Nephron progenitor cell (in vitro differentiated cells): ENCODE data around the gene CCDC171.

Experiments used
- DNase-seq: peaks from one replicate; pipeline ENCODE4 v3.0.0; 2021
- H3K27ac Mint-ChIP-seq: 2 replicates; pipeline ENCODE4 v1.8.0; 2021; ENCODE audit warnings: mild to moderate bottlenecking, moderate library complexity, mixed read lengths
- H3K27me3 Mint-ChIP-seq: 2 replicates; pipeline ENCODE4 v1.8.0; 2021; ENCODE audit warnings: mild to moderate bottlenecking, low read depth, mixed read lengths; ENCODE audit not compliant: poor library complexity
- H3K36me3 Mint-ChIP-seq: 2 replicates; pipeline ENCODE4 v1.8.0; 2021; ENCODE audit warnings: low read depth, mixed read lengths
- H3K4me1 Mint-ChIP-seq: 2 replicates; pipeline ENCODE4 v1.8.0; 2021; ENCODE audit warnings: mixed read lengths
- H3K4me3 Mint-ChIP-seq: 2 replicates; pipeline ENCODE4 v1.8.0; 2021; ENCODE audit warnings: mild to moderate bottlenecking, moderate library complexity, mixed read lengths
- H3K9me3 Mint-ChIP-seq: 2 replicates; pipeline ENCODE4 v1.8.0; 2021; ENCODE audit warnings: mild to moderate bottlenecking, moderate library complexity, mixed read lengths
- CTCF ChIP-seq: fragments of 200-600 bp; sonication (generic); IDR thresholded peaks from 2 replicates; pipeline ENCODE4 v1.5.0; 2021; ENCODE audit warnings: antibody characterized with exemption

Gene CCDC171

DNA sequence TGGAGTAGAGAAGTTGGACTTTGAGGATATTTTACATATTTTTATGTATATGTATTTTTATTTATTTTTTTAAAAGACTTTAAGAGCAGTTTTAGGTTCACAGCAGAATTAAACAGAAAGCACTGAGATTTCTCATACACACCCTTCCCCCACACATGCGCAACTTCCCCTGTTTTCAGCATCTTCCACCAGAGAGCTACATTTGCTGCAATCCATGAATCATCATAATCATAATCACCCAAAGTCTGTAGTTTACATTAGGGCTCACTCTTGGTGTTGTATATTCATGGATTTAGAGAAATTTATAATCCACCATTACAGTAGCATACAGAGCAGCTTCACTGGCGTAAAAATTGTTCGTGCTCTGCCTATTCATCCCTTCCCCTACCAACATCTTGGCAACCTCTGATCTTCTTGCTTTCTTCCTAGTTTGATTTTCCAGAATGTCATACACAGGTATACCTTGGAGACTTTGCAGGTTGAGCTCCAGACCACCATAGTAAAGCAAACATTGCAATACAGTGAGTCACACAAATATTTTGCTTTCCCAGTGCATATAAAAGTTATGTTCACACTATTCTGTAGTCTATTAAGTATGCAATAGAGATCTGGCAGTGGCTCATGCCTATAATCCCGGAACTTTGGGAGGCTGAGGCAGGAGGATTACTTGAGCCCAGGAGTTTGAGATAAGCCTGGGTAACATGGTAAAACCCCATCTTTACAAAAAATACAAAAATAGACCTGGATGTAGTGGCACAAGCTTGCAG lies 9.6 kb upstream of the CCDC171 start:
- no peak for DNase-seq
- Mint-ChIP-seq H3K27ac (no peak overlapping the region), H3K27me3 (peaks cover 6% of the 10 kb centered on the region), H3K4me3 (no peak overlapping the region), H3K9me3 (peaks cover 12% of the 10 kb centered on the region), H3K4me1 (peaks cover 9% of the 10 kb centered on the region), H3K36me3 (no peaks in the 10 kb centered on the region)
- TF ChIP-seq CTCF, result no peak

DNA sequence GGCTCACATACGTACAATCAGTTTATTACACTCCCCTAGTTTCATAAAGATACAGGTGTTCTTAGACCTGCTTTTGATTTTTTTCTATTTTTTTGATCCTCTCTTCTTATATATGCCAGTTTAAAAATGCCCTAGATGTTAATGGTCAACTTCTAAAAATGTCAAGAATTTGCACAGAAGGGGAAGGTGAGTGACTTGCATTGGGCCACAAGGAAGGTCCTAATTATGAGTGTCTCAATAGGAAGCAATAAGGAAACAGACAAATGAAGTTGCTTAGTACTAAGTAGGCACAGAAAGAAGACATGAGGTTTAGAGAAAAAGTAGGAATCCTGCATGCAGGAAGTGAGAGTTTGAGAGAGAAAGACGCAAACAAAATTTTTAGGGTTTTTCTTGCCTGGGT lies 3.2 kb upstream of the CCDC171 start:
- TF ChIP-seq CTCF, result no peak
- Mint-ChIP-seq H3K4me3 (no peak overlapping the region), H3K36me3 (no peaks in the 10 kb centered on the region), H3K27ac (no peak overlapping the region), H3K9me3 (no peaks in the 10 kb centered on the region), H3K27me3 (peaks cover 7% of the 10 kb centered on the region), H3K4me1 (peaks cover 17% of the 10 kb centered on the region)
- no peak for DNase-seq

DNA sequence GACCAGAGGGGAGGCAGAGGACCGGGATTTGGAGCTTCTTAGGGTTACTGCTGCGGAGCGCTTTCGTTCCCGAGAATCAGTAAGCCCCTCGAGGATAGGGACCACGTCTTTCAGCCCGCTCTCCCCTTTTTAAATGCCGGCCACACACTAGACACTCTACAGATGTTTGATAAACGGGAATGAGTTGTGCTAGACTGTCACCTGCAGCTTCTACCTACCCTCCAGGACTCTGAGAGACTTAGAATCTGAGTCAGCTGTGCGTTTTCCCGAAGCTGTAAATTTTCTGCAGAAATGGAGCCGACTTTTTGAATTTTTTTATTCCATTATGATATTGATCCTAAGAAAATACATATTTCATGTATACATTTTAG lies 670 bp downstream of the CCDC171 start:
- Mint-ChIP-seq H3K4me1 (peaks cover 17% of the 10 kb centered on the region), H3K27ac (peak overlapping the region; percentile 98), H3K9me3 (peaks cover 22% of the 10 kb centered on the region), H3K4me3 (peak overlapping the region; percentile 90), H3K36me3 (peaks cover 24% of the 10 kb centered on the region), H3K27me3 (peaks cover 5% of the 10 kb centered on the region)
- no peak for DNase-seq
- TF ChIP-seq CTCF, result no peak

- H3K27ac Mint-ChIP-seq, result no peak overlapping the region
- TF ChIP-seq CTCF, result no peak
- H3K27me3 Mint-ChIP-seq, result no peaks in the 10 kb centered on the region
- H3K36me3 Mint-ChIP-seq, result peaks cover 19% of the 10 kb centered on the region
- H3K4me3 Mint-ChIP-seq, result no peak overlapping the region
- no peak for DNase-seq
- no peaks in the 10 kb centered on the region for H3K4me1 Mint-ChIP-seq
- no peaks in the 10 kb centered on the region for H3K9me3 Mint-ChIP-seq
Measured at GRCh38 chr9:15570769-15571168, 17.9 kb downstream of the CCDC171 start.

GRCh38 chr9:15572200-15572770 lies 19.4 kb downstream of the CCDC171 start:
- no peaks in the 10 kb centered on the region for H3K9me3 Mint-ChIP-seq
- H3K36me3 Mint-ChIP-seq, result peaks cover 19% of the 10 kb centered on the region
- no peak for TF ChIP-seq CTCF
- DNase-seq, result no peak
- no peak overlapping the region for H3K27ac Mint-ChIP-seq
- H3K27me3 Mint-ChIP-seq, result no peaks in the 10 kb centered on the region
- H3K4me3 Mint-ChIP-seq, result no peak overlapping the region
- H3K4me1 Mint-ChIP-seq, result no peaks in the 10 kb centered on the region
